HepG2 (cell line): ENCODE results near the gene SKI. TPM values are rescaled to one million over a fixed set of nuclear protein-coding genes. Genes with fewer than 3 reads are reported as not detected.

Experiments
- BCL6 ChIP-seq: IDR thresholded peaks from 2 replicates; pipeline ENCODE4 v1.6.1; 2016; ENCODE audit warnings: missing genetic modification reagents, missing compliant biosample characterization
- ELF4 ChIP-seq: sonication (generic); formaldehyde crosslinking; IDR thresholded peaks from 2 replicates; pipeline ENCODE4 v1.5.0; 2020; ENCODE audit warnings: missing genetic modification reagents, mild to moderate bottlenecking, moderate library complexity, borderline replicate concordance
- ESRRA ChIP-seq: sonication (generic); formaldehyde crosslinking; IDR thresholded peaks from 2 replicates; pipeline ENCODE4 v1.5.1; 2020; ENCODE audit warnings: mild to moderate bottlenecking, low read depth, missing genetic modification reagents
- MEIS1 ChIP-seq: sonication (generic); formaldehyde crosslinking; IDR thresholded peaks from 2 replicates; pipeline ENCODE4 v1.9.0; 2021; ENCODE audit warnings: mild to moderate bottlenecking, missing genetic modification reagents, moderate library complexity, borderline replicate concordance
- MXD1 ChIP-seq: sonication (generic); formaldehyde crosslinking; IDR thresholded peaks from 2 replicates; pipeline ENCODE4 v1.4.0; 2020; ENCODE audit warnings: mild to moderate bottlenecking, missing genetic modification reagents
- MYNN ChIP-seq: sonication (generic); formaldehyde crosslinking; IDR thresholded peaks from 2 replicates; pipeline ENCODE4 v1.4.0; 2020; ENCODE audit warnings: mild to moderate bottlenecking, low read depth, missing genetic modification reagents
- NFYB ChIP-seq: sonication (generic); formaldehyde crosslinking; IDR thresholded peaks from 2 replicates; pipeline ENCODE4 v1.4.0; 2020; ENCODE audit warnings: missing genetic modification reagents
- NKX3-1 ChIP-seq: sonication (generic); formaldehyde crosslinking; IDR thresholded peaks from 2 replicates; pipeline ENCODE4 v1.5.0; 2020; ENCODE audit warnings: missing genetic modification reagents
- ZBTB39 ChIP-seq: sonication (generic); formaldehyde crosslinking; IDR thresholded peaks from 2 replicates; pipeline ENCODE4 v1.5.0; 2020; ENCODE audit warnings: missing genetic modification reagents
- ZFX ChIP-seq: sonication (generic); formaldehyde crosslinking; IDR thresholded peaks from 2 replicates; pipeline ENCODE4 v1.4.0; 2020; ENCODE audit warnings: mild to moderate bottlenecking, low read depth, missing genetic modification reagents, moderate library complexity
- ZNF275 ChIP-seq: sonication (generic); formaldehyde crosslinking; IDR thresholded peaks from 2 replicates; pipeline ENCODE4 v1.8.0; 2022; ENCODE audit warnings: missing genetic modification reagents, mild to moderate bottlenecking, inconsistent platforms, borderline replicate concordance
- ZNF562 ChIP-seq: sonication (generic); formaldehyde crosslinking; IDR thresholded peaks from 2 replicates; pipeline ENCODE4 v1.8.0; 2022; ENCODE audit warnings: missing genetic modification reagents, borderline replicate concordance
- ZNF780A ChIP-seq: sonication (generic); formaldehyde crosslinking; IDR thresholded peaks from 2 replicates; pipeline ENCODE4 v1.8.0; 2022; ENCODE audit warnings: mild to moderate bottlenecking, missing genetic modification reagents, moderate library complexity
- polyA plus RNA-seq, 8 experiments: library from polyadenylated mRNA; depleted of rRNA in 3 of 8; stranded (reverse) in 7 of 8; unstranded in 1 of 8; fragments of >200 nt; fragmentation: Illumina TruSeq in 4 of 8; extraction: Trizol in 4 of 8; gene quantifications; 2 replicates each; pipeline versions ENCODE4 v1.2.1 to v1.2.3, GENCODE V29; 2011 to 2016; ENCODE audit warnings: low read depth in 4 of 8, missing spikeins in 1 of 8, mixed read lengths in 1 of 8; ENCODE audit not compliant: insufficient read depth in 1 of 8
- total RNA-seq, 5 experiments: library from RNA; depleted of rRNA; stranded (reverse); fragments of >200 nt; fragmentation: Illumina TruSeq; extraction: Trizol; gene quantifications; 2 replicates each; pipeline ENCODE4 v1.2.3, GENCODE V29; 2016; ENCODE audit warnings: low read depth in 1 of 5
- TF ChIP-seq, protein P1 (sequence below): IDR thresholded peaks from 2 replicates; pipeline ENCODE4 v1.6.1; 2018; ENCODE audit warnings: missing genetic modification reagents, mild to moderate bottlenecking, missing compliant biosample characterization
- TF ChIP-seq, protein P2 (sequence below): sonication (generic); formaldehyde crosslinking; IDR thresholded peaks from 2 replicates; pipeline ENCODE4 v1.5.0; 2020; ENCODE audit warnings: mild to moderate bottlenecking, missing genetic modification reagents, moderate library complexity

SKI gene
- total and polyA plus RNA-seq, 2 of the 13 experiments (the other 11 are each of a cell fraction or from before 2014, with no cell fraction given), result 4.7 to 6.9 TPM

DNA sequence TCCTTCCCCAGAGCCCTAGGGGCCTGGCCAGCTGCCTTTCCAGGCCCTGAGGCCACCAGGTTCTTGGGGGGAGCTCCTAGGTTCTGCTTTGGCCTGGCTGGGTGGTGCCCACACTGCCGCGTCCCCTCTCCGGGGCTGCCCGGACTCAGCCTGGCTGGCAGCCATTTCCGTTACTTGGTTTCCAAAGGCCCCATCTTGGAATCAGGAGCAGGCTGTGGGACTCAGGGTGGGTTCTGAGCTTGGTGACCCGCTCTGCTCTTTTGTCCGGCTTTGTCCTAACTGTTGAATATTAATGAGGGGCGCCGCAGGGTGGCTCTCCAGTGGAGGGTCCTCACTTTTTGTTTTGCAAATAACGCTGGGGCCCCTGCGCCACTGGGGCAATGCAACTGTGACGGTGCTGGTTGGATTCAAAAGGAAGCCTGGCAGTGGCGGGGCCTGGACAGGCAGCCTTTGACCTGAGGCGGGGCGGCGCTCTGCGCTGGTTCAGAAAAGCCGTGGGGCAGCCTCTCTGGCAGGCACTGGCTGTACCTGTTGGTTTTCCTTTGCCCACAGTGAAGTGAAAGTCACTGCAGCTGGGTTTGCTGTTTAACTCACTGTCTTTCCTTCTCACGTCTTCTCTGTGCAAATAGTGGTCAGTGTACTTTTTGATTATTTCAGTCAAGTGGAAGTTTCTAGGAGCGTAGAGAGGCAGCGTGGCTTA, 20.2 kb downstream of the SKI start (continued):
- TF ChIP-seq ZNF275 (CRISPR knock-in tag) (no peak), NFYB (CRISPR knock-in tag) (0 out of 2 replicates have a peak, but pooled peaks have one; percentile 10), ELF4 (no peak), NKX3-1 (CRISPR knock-in tag) (no peak), ESRRA (CRISPR knock-in tag) (0 out of 2 replicates have a peak, but pooled peaks have one; percentile 18), MYNN (CRISPR knock-in tag) (no peak), ZBTB39 (CRISPR knock-in tag) (0 out of 2 replicates have a peak, but pooled peaks have one; percentile 28), ZNF780A (CRISPR knock-in tag) (no peak), ZNF562 (CRISPR knock-in tag) (no peak), BCL6 (CRISPR knock-in tag) (peak; percentile 22; the same call in 1 of the 2 replicates), MEIS1 (no peak), ZFX (CRISPR knock-in tag) (peak; percentile 66), MXD1 (CRISPR knock-in tag) (0 out of 2 replicates have a peak, but pooled peaks have one; percentile 15)
- TF ChIP-seq, protein P1, sequence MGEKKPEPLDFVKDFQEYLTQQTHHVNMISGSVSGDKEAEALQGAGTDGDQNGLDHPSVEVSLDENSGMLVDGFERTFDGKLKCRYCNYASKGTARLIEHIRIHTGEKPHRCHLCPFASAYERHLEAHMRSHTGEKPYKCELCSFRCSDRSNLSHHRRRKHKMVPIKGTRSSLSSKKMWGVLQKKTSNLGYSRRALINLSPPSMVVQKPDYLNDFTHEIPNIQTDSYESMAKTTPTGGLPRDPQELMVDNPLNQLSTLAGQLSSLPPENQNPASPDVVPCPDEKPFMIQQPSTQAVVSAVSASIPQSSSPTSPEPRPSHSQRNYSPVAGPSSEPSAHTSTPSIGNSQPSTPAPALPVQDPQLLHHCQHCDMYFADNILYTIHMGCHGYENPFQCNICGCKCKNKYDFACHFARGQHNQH, result peak; percentile 65; the same call in 1 of the 2 replicates
- TF ChIP-seq, protein P2, sequence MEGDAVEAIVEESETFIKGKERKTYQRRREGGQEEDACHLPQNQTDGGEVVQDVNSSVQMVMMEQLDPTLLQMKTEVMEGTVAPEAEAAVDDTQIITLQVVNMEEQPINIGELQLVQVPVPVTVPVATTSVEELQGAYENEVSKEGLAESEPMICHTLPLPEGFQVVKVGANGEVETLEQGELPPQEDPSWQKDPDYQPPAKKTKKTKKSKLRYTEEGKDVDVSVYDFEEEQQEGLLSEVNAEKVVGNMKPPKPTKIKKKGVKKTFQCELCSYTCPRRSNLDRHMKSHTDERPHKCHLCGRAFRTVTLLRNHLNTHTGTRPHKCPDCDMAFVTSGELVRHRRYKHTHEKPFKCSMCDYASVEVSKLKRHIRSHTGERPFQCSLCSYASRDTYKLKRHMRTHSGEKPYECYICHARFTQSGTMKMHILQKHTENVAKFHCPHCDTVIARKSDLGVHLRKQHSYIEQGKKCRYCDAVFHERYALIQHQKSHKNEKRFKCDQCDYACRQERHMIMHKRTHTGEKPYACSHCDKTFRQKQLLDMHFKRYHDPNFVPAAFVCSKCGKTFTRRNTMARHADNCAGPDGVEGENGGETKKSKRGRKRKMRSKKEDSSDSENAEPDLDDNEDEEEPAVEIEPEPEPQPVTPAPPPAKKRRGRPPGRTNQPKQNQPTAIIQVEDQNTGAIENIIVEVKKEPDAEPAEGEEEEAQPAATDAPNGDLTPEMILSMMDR (CRISPR knock-in tag), result peak; percentile 57
- TF ChIP-seq, all 625 proteins: peak for 89
